22Rv1 (cell line): ENCODE measurements around the gene COP1.

Experiments
- H3K27ac ChIP-seq: fragments of 450-650 bp; 2 replicates; pipeline ENCODE4 v1.5.1; 2017
- ZFX ChIP-seq: fragments of 450-650 bp; IDR thresholded peaks from 2 replicates; pipeline ENCODE4 v1.6.1; 2017; ENCODE audit warnings: antibody characterized with exemption, borderline replicate concordance
- TF ChIP-seq, protein P1 (sequence below): fragments of 450-650 bp; IDR thresholded peaks from 2 replicates; pipeline ENCODE4 v1.5.1; 2017; ENCODE audit warnings: mild to moderate bottlenecking

Gene COP1

DNA sequence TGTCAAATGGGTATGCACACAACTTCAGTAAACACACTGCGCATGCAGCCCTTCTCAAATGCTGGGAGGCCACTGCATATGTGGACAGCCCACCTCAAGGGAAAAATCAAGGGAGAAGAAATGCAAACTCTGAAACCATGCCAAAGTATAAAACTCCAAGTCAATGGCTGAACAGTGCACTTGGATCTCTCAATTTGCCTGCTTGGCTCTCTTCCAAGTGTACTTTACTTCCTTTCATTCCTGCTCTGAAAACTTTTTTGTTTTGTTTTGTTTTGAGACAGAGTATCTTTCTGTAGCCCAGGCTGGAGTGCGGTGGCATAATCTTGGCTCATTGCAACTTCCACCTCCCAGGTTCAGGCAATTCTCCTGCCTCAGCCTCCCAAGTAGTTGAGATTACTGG, 18.8 kb upstream of the COP1 start:
- no peak overlapping the region for H3K27ac ChIP-seq
- TF ChIP-seq, protein P1, sequence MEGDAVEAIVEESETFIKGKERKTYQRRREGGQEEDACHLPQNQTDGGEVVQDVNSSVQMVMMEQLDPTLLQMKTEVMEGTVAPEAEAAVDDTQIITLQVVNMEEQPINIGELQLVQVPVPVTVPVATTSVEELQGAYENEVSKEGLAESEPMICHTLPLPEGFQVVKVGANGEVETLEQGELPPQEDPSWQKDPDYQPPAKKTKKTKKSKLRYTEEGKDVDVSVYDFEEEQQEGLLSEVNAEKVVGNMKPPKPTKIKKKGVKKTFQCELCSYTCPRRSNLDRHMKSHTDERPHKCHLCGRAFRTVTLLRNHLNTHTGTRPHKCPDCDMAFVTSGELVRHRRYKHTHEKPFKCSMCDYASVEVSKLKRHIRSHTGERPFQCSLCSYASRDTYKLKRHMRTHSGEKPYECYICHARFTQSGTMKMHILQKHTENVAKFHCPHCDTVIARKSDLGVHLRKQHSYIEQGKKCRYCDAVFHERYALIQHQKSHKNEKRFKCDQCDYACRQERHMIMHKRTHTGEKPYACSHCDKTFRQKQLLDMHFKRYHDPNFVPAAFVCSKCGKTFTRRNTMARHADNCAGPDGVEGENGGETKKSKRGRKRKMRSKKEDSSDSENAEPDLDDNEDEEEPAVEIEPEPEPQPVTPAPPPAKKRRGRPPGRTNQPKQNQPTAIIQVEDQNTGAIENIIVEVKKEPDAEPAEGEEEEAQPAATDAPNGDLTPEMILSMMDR: no peak
- no peak for TF ChIP-seq ZFX

- TF ChIP-seq ZFX: no peak
- TF ChIP-seq, protein P1: no peak
- no peak overlapping the region for H3K27ac ChIP-seq
These were observed 18.4 kb upstream of the COP1 start for GRCh38 chr1:176225479-176225875.

DNA sequence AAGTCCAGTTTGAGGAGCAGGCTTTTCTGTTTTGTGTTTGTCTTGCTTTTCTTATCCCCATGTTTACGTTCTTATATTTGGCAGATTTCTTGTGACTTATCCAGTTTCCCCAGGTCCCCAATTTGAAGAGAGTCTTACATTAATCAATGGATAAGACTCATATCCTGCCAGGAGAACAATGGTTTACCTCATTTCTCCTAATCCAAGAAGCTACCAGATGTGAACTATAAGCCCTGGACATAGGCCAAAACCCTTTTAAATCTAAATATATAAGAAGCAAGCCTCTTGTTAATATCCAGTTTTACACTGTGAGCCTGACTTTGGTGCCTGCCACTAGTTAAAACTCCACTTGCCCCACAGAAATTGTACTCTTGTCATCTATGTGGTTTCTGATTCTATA, 15.1 kb upstream of the COP1 start:
- H3K27ac ChIP-seq: no peak overlapping the region
- TF ChIP-seq ZFX: no peak
- TF ChIP-seq, protein P1: no peak

DNA sequence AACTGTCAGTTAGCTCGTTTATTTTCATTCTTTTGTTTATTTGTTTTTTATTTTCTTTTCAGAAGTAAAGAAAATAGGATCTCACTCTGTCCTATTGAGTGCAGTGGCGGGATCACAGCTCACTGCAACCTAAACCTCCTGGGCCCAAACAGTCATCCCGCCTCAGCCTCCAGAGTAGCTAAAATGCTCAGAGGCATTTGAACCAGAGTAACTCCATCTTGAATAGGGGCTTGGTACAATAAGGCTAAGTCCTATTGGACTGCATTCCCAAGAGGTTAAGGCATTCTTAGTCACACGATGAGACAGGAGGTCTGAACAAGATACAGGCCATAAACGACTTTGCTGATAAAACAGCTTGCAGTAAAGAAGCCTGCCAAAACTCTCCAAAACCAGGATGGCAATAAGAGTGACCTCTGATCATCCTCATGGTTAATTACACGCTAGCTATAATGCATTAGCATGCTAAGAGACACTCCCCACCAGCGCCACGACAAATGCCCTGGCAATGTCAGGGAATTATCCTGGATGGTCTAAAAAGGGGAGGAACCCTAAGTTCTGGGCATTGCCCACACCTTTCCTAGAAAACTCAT, 13.1 kb upstream of the COP1 start:
- TF ChIP-seq, protein P1: no peak
- TF ChIP-seq ZFX: no peak
- H3K27ac ChIP-seq: no peak overlapping the region

- TF ChIP-seq, protein P1: no peak
- no peak for TF ChIP-seq ZFX
These were observed 10.5 kb upstream of the COP1 start for GRCh38 chr1:176217461-176218099.

DNA sequence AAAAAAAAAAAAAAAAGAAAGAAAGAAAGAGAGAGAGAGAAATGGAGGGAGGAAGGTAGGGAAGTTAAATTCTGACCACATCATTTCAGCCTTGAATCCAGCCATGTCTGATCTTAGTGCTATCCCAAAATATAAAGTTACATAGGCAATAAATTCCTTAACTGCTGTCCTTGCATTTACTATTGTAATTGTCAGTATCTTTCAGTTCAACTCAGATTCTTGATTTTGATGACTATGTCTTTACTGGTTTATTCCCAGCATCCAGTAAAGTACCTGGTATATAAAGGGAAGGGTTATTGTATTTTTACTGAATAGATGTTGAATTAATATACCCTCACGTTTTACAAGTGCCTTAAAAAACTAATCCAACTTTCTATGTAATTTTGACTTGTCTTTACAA, 8.9 kb upstream of the COP1 start:
- H3K27ac ChIP-seq: no peak overlapping the region
- no peak for TF ChIP-seq ZFX
- TF ChIP-seq, protein P1: no peak

More at GRCh38 chr1:176217461-176218099, 10.5 kb upstream of the COP1 start:
- H3K27ac ChIP-seq: no peak overlapping the region

GRCh38 chr1:176211396-176212165, 4.5 kb upstream of the COP1 start:
- H3K27ac ChIP-seq: no peak overlapping the region
- TF ChIP-seq, protein P1: no peak
- no peak for TF ChIP-seq ZFX
